ENCODE measurements around the gene SKAP1. TPM values are rescaled to one million over a fixed set of nuclear protein-coding genes. Genes with fewer than 3 reads are reported as not detected.

SKAP1 gene
- total RNA-seq = 112 and 117 TPM in 2 replicates

- intact Hi-C loops (cut with micrococcal nuclease) = no loop called here
These were observed at the start of gene SKAP1 for GRCh38 chr17:48429638-48430586. SKAP1 (minus strand) TSS chr17:48430214.

GRCh38 chr17:48479014-48479402 is 49.0 kb upstream of the SKAP1 start:
- intact Hi-C loops (cut with micrococcal nuclease) = no loop called here

- intact Hi-C loops (cut with micrococcal nuclease) = no loop called here
These were observed 48.4 kb upstream of the SKAP1 start for GRCh38 chr17:48478224-48479013.

- intact Hi-C loops (cut with micrococcal nuclease) = loop anchor here (1.0 kb wide), 1 partner anchor 23 kb away; no protein-coding TSS in a partner anchor
These were observed 47.2 kb upstream of the SKAP1 start for GRCh38 chr17:48477221-48477620.

- intact Hi-C loops (cut with micrococcal nuclease) = no loop called here
These were observed 42.6 kb upstream of the SKAP1 start for GRCh38 chr17:48472411-48473281.

- intact Hi-C loops (cut with micrococcal nuclease) = no loop called here
These were observed 41.9 kb upstream of the SKAP1 start for GRCh38 chr17:48471817-48472410.

GRCh38 chr17:48470388-48471034 is 40.5 kb upstream of the SKAP1 start:
- intact Hi-C loops (cut with micrococcal nuclease) = no loop called here

GRCh38 chr17:48469227-48469626 is 39.2 kb upstream of the SKAP1 start:
- intact Hi-C loops (cut with micrococcal nuclease) = no loop called here

- intact Hi-C loops (cut with micrococcal nuclease) = no loop called here
These were observed 38.3 kb upstream of the SKAP1 start for GRCh38 chr17:48468299-48468698.

GRCh38 chr17:48465884-48466283 is 35.9 kb upstream of the SKAP1 start:
- intact Hi-C loops (cut with micrococcal nuclease) = no loop called here

- intact Hi-C loops (cut with micrococcal nuclease) = no loop called here
These were observed 33.5 kb upstream of the SKAP1 start for GRCh38 chr17:48463526-48463925.

- intact Hi-C loops (cut with micrococcal nuclease) = no loop called here
These were observed 32.9 kb upstream of the SKAP1 start for GRCh38 chr17:48462946-48463345.

- intact Hi-C loops (cut with micrococcal nuclease) = no loop called here
These were observed 30.0 kb upstream of the SKAP1 start for GRCh38 chr17:48460052-48460451.

GRCh38 chr17:48459070-48459844 is 29.2 kb upstream of the SKAP1 start:
- intact Hi-C loops (cut with micrococcal nuclease) = loop anchor here (5.0 kb wide), 2 partner anchors 47 to 122 kb away; no protein-coding TSS in a partner anchor

GRCh38 chr17:48457080-48457836 is 27.2 kb upstream of the SKAP1 start:
- intact Hi-C loops (cut with micrococcal nuclease) = loop anchor here (1.0 to 5.0 kb wide), 4 partner anchors 30 to 120 kb away; no protein-coding TSS in a partner anchor

GRCh38 chr17:48456589-48456988 is 26.6 kb upstream of the SKAP1 start:
- intact Hi-C loops (cut with micrococcal nuclease) = loop anchor here (5.0 kb wide), 2 partner anchors 44 to 119 kb away; no protein-coding TSS in a partner anchor

GRCh38 chr17:48455791-48456190 is 25.8 kb upstream of the SKAP1 start:
- intact Hi-C loops (cut with micrococcal nuclease) = loop anchor here (5.0 kb wide), 2 partner anchors 43 to 118 kb away; no protein-coding TSS in a partner anchor

GRCh38 chr17:48453447-48453846 is 23.4 kb upstream of the SKAP1 start:
- intact Hi-C loops (cut with micrococcal nuclease) = loop anchor here (1.0 to 2.0 kb wide), 3 partner anchors 12 to 57 kb away; no protein-coding TSS in a partner anchor
